Osteoblast (primary cell): ENCODE measurements around the gene GPR18. TPM values are rescaled to one million over a fixed set of nuclear protein-coding genes. Genes with fewer than 3 reads are reported as not detected.

ENCODE experiments used
- DNase-seq: peaks from one replicate; pipeline ENCODE4 v3.0.0; 2011; ENCODE audit warnings: low spot score, mixed read lengths; ENCODE audit not compliant: insufficient read length; ENCODE audit errors: missing footprints
- H2AFZ ChIP-seq: 2 replicates; pipeline ENCODE4 v1.6.0; 2011; ENCODE audit warnings: mild to moderate bottlenecking, low read length
- H3K27ac ChIP-seq: 2 replicates; pipeline ENCODE4 v1.5.1; 2011; ENCODE audit warnings: mild to moderate bottlenecking, low read depth, low read length, moderate library complexity
- H3K27me3 ChIP-seq: 2 replicates; pipeline ENCODE4 v1.6.0; 2012; ENCODE audit warnings: mild to moderate bottlenecking, control low read depth, inconsistent platforms, low read length, moderate library complexity; ENCODE audit not compliant: insufficient read depth
- H3K36me3 ChIP-seq: 2 replicates; pipeline ENCODE4 v1.5.1; 2011; ENCODE audit warnings: mild to moderate bottlenecking, low read length, control low read depth, moderate library complexity; ENCODE audit not compliant: insufficient read depth
- H3K4me1 ChIP-seq: 2 replicates; pipeline ENCODE4 v1.5.1; 2011; ENCODE audit warnings: mild to moderate bottlenecking, low read length, control low read depth, moderate library complexity; ENCODE audit not compliant: insufficient read depth
- H3K4me2 ChIP-seq: 2 replicates; pipeline ENCODE4 v1.6.0; 2011; ENCODE audit warnings: mild to moderate bottlenecking, low read length; ENCODE audit not compliant: insufficient read depth
- H3K4me3 ChIP-seq: fragments of 200-600 bp; sonication (generic); 3 replicates; pipeline ENCODE4 v1.5.1; 2012; ENCODE audit warnings: mild to moderate bottlenecking, low read length, inconsistent platforms; ENCODE audit not compliant: insufficient read depth
- H3K79me2 ChIP-seq: 2 replicates; pipeline ENCODE4 v1.6.0; 2012; ENCODE audit warnings: mild to moderate bottlenecking, low read length, control low read depth, inconsistent platforms; ENCODE audit not compliant: insufficient read depth
- H3K9me3 ChIP-seq: 2 replicates; pipeline ENCODE4 v1.5.1; 2011; ENCODE audit warnings: low read depth, low read length, control low read depth
- H4K20me1 ChIP-seq: 2 replicates; pipeline ENCODE4 v1.6.0; 2012; ENCODE audit warnings: mild to moderate bottlenecking, low read length, control low read depth; ENCODE audit not compliant: insufficient read depth
- total RNA-seq: library from RNA; depleted of rRNA; stranded (reverse); fragments of >200 nt; gene quantifications from 2 replicates; pipeline ENCODE4 v1.2.3, GENCODE V29; 2012
- TF ChIP-seq, protein P1 (sequence below): IDR thresholded peaks from 2 replicates; pipeline ENCODE4 v1.5.1; 2011; ENCODE audit warnings: mild to moderate bottlenecking, low read depth, low read length, moderate library complexity; ENCODE audit errors: extremely low read depth

Gene GPR18
- total RNA-seq, 1 donor: under 0.01 TPM

GRCh38 chr13:99221567-99222239 lies 36.5 kb downstream of the GPR18 start:
- Histone ChIP-seq H3K27ac (no peak overlapping the region), H2AFZ (no peak overlapping the region), H3K4me3 (no peak overlapping the region), H3K36me3 (no peaks in the 10 kb centered on the region), H3K79me2 (peaks cover 89% of the 10 kb centered on the region), H3K4me2 (no peak overlapping the region), H3K27me3 (no peaks in the 10 kb centered on the region), H3K9me3 (no peaks in the 10 kb centered on the region), H3K4me1 (no peaks in the 10 kb centered on the region), H4K20me1 (peaks cover 48% of the 10 kb centered on the region)
- no peak for DNase-seq
- TF ChIP-seq, protein P1, sequence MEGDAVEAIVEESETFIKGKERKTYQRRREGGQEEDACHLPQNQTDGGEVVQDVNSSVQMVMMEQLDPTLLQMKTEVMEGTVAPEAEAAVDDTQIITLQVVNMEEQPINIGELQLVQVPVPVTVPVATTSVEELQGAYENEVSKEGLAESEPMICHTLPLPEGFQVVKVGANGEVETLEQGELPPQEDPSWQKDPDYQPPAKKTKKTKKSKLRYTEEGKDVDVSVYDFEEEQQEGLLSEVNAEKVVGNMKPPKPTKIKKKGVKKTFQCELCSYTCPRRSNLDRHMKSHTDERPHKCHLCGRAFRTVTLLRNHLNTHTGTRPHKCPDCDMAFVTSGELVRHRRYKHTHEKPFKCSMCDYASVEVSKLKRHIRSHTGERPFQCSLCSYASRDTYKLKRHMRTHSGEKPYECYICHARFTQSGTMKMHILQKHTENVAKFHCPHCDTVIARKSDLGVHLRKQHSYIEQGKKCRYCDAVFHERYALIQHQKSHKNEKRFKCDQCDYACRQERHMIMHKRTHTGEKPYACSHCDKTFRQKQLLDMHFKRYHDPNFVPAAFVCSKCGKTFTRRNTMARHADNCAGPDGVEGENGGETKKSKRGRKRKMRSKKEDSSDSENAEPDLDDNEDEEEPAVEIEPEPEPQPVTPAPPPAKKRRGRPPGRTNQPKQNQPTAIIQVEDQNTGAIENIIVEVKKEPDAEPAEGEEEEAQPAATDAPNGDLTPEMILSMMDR: no peak

DNA sequence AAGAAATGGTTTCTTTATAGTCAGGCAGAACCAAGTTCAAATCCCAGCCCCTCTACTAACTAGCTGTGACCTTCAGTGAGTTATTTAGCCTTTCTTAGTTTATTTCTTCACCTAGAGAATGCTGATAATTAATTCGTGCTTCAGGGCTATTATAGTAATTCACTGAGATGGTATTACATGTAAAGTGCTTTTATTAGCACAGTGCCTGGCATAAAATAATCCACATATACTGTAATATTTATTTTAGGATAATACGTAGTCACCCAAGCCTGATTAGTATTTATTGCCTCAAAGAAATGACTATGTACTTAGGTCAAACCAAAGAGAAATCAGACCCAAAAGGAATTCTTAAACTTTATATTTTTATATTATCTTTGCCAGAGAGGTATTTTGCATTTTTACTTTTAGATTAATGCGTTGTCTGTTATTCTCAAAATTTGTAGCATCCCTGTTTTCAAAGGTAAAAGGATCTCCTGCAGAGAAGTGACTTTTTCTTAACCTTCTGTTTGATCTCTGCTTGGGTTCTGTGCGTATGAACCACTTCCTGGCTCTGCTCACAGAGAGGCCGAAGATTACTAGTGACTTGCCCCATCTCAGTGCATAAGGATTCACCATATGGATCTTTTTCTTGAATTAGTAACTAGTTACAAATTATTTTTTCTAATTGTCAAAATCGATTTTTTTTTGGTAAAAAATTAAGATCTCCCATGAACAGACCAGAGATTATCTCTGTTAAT lies 37.8 kb downstream of the GPR18 start:
- Histone ChIP-seq H2AFZ (no peak overlapping the region), H4K20me1 (peaks cover 39% of the 10 kb centered on the region), H3K27ac (no peak overlapping the region), H3K4me2 (no peak overlapping the region), H3K36me3 (no peaks in the 10 kb centered on the region), H3K4me1 (no peaks in the 10 kb centered on the region), H3K9me3 (no peaks in the 10 kb centered on the region), H3K79me2 (peaks cover 85% of the 10 kb centered on the region), H3K27me3 (no peaks in the 10 kb centered on the region), H3K4me3 (no peak overlapping the region)
- TF ChIP-seq, protein P1: no peak
- DNase-seq: no peak

DNA sequence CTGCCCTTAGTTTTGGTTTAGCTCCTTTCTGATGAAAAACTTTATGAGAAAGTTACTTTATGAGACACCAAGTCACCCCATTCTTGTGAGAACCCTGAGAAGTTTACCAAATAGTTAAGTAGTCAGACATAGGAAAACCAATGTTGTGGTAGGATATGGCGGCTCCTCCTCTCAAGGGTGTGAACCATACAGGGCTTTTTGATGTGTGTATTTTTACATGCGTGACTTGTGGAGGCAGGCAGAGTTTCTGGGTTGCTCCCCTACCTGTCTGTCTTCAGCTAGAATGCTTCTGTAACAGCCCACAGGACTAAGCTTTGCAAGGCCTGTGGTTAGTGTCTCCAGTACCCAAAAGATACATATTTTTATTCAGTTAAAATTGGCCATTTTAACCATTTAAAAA lies 39.2 kb downstream of the GPR18 start:
- Histone ChIP-seq H3K4me2 (no peak overlapping the region), H4K20me1 (peaks cover 37% of the 10 kb centered on the region), H3K79me2 (peaks cover 88% of the 10 kb centered on the region), H3K27ac (no peak overlapping the region), H3K4me3 (no peak overlapping the region), H3K9me3 (no peaks in the 10 kb centered on the region), H3K27me3 (no peaks in the 10 kb centered on the region), H3K36me3 (no peaks in the 10 kb centered on the region), H3K4me1 (no peaks in the 10 kb centered on the region), H2AFZ (no peak overlapping the region)
- TF ChIP-seq, protein P1: no peak
- no peak for DNase-seq

DNA sequence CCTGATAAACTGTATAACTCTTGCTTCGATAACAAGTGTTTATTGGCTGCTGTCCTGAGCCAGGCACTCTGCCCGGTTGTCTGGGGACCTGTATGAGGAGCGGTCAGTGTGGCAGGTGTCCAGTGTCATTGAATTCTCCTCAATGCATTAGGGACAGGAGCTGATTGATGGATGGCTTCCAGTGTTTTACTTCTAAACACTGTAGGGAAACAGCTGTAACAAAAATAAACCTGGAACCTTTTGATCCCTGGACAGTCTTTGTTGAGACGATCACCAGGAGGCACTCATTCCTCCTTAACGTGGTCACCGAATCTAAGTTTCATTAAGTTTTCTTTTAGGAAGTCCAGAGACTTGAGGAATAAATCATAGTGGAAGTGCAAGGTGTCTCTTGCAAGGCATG lies 39.6 kb downstream of the GPR18 start:
- DNase-seq: no peak
- peaks cover 85% of the 10 kb centered on the region for H3K79me2 ChIP-seq
- H4K20me1 ChIP-seq: peaks cover 39% of the 10 kb centered on the region

More for the DNA sequence above, 39.6 kb downstream of the GPR18 start:
- Histone ChIP-seq H3K27ac (no peak overlapping the region), H3K9me3 (no peaks in the 10 kb centered on the region), H3K4me2 (no peak overlapping the region), H3K4me1 (no peaks in the 10 kb centered on the region), H3K4me3 (no peak overlapping the region), H2AFZ (no peak overlapping the region), H3K27me3 (no peaks in the 10 kb centered on the region), H3K36me3 (no peaks in the 10 kb centered on the region)
- TF ChIP-seq, protein P1: no peak
